Non-pigmented ciliary epithelial cell (primary cell): ENCODE results near the gene FOXL3.
"Not testable (repeated sequence)": the region's sequence is repeated elsewhere in the genome, so short reads cannot be mapped to it uniquely, and the experiment has no call there.

ENCODE experiments used
- DNase-seq: peaks from one replicate; pipeline ENCODE4 v3.0.0-alpha.2; 2010; ENCODE audit warnings: low read depth

The FOXL3 gene

DNA sequence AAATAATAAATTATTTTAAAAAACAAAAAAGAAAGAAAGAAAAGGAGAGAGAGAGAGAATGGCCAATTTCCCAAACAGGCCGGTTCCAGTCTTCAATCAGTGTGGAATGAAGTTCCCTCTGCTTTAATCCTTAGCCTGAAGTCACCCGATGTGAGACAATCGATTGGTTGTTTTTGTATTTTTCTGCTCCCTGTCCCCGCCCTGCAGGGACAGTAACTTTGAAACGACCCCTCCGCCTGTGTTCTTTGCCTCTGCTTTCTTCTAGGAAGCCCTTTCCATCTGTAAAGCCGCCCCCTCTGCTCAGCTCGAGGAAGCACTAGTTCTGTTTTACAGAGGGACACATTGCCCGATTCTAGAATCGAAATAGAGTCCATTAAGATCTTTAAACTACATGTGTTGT is 33.4 kb downstream of the FOXL3 start:
- no peak for DNase-seq

DNA sequence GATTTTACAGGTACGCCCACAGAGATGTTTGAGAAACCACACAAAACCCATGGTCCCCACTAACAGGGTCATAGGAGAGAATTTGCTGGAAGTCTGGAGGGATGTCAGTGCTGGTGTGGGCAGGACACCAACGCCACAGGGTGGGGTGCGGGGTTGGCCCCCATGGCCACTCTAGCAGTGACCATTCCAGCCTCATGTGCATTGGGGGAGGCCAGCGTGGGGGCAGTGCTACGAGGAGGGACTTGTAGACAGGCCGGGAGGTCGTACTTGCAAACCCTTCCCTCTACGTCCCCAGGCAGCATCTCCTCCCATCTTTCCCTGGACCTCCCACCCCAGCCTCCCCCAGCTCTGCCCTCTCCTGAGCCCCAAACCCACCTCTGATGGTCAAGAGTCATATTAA is 34.0 kb downstream of the FOXL3 start:
- DNase-seq, result no peak

DNA sequence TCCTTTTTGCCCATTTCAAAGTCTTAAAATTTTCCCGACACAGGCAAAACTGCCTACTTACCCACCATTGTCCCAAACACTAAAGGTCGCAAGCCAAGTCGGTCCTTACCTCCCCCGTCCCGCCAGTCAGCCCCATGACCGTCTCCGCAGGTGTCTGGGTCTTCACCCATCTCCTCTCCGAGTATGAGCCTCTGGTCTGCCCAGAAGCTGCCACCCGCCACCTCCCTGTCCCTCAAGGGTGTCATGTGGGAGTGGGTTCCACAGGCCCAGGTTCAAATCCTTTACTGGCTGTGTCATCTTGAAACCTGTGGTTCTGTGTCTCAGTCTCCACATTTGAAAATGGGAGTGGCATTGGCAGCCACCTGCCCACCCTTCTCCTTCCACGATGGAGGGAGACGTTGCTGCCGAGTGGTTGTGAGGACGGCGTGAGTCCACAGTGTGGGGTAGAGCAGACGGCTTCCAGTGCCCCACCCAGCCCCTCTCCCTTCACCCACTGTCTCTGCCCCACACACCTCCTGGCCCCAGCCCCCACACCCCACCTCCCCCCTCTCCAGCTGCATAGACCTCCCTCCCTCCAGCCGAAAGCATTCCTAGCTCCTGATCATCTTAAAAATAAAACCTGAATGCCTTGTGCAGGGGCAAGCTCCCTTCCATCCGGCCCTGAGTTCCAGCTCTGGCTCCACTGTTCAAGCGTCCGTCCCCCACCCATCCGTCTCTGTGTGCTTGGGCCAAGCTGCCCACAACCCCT is 35.3 kb downstream of the FOXL3 start:
- DNase-seq, result no peak

DNA sequence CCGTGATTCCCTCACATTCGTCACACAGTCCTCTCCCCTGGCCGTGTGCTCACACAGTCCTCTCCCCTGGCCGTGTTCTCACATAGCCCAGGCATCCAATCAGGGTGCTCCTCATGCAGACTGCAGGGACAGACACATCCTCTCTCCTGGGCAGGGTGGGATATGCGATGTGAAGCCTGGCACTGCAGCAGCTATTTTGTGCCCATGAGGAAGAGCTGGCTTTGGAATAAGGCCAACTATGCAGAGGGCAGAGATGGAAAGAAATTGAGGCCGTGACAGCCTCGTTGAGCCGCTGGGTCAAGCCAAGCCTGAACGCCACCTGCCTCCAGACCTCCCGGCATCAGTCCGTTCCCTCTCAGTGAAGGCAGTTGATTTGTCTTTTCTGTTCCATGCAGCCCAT is 35.8 kb downstream of the FOXL3 start:
- DNase-seq, result no peak

DNA sequence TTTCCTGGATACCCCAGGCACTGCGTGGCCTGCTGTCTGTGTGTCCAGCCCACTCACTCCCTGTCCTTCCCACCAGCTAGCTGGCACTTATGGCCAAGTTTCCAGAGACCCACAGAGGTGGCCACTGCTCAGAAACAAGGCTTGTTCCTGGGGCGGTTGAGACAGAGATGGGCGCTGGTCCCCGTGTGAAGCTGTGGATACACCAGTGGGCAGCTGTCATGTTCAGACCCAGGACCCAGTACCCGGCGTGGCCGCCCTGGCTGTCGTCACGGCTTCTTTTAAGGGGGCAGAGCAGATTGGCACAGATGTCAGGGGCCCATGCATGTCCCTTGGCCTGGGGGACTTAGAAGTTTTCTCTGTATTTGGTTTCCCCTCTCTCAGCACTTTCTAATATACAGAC is 36.3 kb downstream of the FOXL3 start:
- no peak for DNase-seq

DNA sequence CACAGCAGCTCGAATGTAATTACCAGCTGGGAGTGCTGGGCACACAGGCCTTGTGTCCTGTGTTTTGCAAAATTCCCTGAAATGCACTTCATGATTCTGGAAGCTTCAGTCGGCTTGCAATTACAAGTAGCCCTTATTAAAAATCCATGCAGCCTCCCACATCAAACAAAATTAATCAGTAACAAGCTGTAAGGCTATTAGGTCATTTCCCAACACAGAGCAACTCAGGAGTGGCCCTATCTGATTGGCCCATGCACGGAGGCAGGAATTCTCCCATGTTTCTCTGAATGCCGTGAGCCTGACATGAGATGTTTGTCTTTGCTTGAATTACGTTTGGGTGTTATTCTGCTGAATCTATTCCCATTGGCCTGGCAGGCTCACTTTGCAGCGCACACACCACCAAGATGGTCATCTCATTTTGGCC is 36.9 kb downstream of the FOXL3 start:
- DNase-seq, result peak; percentile 8

DNA sequence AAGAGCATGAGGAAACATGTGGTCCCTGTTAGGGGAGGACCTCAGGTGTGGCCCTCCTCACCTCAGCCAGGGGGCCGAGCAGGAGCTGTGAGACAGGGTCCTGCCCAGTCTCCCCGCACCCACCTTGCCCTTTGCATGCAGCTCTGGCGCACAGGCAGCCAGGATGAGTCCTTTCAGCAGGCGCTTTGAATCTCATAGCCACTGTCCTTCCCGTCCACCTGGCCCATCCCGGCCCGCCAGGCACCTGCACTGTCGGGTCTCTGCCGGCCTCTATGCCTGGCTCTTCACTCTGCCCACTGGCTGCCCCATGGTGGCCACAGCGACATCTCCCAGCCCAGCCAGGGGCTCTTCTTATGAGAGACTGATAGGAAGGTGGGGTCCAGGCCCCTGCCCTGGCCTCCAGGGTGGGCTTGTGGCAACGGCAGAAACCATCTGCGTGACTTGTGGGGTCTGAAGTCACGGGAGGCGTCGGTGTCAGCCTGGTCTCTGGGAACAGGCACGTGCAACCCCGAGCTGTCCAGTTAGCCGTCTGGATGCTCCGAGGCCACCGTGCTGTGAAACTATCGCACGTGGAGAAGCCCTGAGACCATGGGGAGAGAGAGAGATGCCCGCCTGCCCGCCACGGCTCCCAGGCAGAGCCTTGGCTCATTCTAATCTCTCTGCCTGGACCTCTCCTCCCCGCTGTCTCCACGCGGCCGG is 37.4 kb downstream of the FOXL3 start:
- DNase-seq, result no peak

DNA sequence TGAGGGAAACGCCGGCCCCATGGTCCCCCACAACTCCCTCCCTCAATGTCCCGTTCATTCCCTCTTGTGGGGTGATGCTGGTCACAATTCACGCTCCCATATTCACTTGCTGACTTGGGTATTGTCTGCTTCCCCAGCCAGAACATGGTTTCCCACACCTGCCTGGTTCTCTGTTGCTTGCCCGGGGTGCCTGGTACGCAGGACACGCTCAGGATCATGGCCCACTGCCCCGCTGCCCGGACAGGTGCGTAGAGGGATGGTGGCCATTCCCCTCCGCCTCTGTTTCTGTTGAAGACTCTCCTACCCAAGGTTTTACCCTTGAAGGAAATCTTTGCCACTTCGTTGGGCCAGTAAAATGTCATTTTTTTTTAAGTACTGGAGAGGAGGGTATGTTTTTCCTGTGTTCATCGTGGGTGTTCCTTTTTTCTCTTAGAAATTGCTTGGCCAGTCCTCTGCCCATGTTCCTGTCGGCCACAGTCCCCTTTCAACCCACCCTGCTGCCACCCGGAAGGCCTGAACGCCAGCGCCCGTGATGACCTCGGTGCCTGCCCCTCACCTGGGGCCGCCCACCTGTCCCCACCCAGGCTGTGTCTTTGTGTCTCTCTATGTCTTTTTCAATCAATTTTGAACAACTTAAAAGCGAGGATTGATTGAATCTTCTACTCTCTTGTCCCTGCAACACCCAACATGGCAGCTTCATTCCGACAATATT is 38.2 kb downstream of the FOXL3 start:
- DNase-seq, result no peak

DNA sequence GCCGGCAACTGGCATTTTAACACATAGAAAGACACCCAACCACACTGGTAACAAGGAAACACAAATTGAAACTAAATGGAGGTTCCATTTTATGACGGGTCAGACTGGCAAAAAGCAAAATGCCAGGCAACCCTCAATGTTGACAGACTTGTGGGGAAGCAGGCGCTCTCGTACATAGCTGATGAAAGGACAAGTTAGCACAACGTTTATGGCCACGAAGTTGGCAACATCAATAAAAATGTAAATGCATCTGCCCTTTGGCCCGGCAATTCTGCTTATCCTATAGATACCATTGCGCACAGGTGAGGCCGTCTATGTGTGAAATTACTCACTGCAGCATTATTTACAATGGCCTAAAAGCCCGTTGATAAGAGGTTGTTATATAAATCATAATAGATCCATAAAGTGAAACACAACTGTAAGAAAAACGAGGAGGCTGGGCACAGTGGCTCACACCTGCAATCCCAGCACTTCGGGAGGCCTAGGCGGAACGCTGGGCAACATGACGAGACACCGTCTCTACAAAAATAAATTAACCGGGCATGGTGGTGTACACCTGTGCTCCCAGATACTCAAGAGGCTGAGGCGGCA is 39.8 kb downstream of the FOXL3 start:
- no peak for DNase-seq

DNA sequence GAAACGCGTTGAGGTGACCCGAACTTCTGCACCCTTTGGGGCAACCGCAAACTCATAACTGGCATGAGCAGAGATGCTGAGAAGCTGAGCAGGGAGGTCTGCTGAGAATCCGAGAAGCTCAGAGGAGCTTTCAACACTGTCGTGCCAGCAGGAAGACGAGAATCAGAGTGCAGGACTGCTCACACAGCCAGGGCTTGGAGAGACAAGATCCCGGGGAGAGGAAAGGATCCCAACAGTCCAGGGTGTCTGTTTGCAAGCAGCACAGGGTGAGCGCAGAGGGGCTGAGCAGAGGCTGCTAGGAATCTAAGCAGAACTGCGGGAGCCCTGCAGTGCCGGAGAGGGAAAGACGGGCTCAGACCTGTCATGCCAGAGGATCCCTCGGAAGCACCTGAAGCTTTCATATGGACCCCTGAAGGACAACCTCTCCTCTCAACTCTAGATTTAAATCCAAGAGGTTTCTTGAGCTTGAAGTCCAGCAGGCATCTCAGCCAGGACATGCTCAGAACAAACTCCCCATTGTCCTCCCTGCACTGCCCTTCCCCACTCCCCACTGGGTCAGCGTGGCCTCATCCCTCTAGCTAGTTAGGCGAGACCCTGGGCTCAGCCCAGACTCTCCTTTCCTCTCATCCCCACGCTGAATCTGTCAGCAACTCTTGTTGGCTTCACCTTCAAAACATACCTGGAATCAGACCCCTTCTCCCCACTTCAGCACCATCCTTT is 40.7 kb downstream of the FOXL3 start:
- no peak for DNase-seq

DNA sequence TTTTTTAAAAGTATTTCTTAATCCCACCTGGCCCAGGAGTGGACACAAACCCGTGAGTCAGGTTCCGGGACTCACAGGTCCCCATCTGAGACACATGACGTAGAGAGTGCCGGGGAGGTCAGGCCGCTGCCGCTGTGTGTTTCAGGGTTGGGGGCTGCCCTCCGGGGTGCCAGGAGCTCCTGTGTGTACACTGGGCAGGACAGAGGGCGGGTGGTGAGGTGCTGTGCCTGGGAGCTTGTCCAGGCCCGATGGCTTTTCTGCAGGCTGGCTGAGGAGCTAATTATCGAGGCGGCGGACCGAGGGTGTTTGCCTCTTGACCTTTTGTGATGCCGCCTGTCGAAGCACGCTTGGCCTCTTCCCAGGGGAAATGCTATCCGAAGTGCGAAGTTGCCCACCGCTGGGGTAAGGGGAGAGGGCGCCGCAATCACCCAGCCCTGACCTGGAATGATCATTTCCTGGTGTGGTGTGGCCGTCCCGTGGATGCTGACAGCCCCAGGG is 42.1 kb downstream of the FOXL3 start:
- no peak for DNase-seq

DNA sequence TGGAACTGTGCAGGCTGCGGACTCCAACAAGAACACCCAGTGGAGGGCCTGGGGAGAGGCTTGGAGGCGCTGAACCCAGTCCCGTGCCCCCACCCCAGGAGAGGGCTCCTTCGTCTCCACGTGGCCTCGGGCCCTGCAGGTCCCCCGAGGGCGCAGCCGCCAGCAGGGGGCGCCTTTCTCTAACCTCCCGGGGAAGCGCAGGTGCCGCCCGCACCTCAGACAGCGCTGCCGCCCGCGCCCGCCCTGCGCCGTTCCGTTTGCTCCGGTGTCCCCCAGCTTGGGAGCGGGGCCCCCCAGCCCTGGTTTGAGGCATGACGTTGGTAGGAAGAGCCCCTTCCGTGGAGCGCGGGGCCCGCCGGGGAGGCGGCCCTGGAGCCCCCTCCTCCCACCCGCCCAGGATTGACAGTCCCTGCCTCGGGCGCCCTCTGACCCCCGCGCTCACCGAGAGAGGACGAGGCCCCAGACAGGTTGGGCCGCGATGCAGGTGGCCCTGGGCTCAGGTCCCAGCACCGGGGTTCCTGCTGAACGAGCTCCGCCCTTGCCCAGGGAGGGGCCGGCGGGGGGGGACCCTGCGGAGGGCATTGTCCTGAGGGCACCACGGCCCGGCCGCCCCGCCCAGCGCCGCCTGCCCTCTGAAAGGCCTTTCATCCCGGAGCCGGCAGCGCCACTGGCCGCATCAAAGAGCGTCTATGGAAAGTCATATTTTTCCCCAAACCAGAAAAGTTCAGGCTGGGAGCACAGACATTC is 42.8 kb downstream of the FOXL3 start:
- DNase-seq, result no peak

DNA sequence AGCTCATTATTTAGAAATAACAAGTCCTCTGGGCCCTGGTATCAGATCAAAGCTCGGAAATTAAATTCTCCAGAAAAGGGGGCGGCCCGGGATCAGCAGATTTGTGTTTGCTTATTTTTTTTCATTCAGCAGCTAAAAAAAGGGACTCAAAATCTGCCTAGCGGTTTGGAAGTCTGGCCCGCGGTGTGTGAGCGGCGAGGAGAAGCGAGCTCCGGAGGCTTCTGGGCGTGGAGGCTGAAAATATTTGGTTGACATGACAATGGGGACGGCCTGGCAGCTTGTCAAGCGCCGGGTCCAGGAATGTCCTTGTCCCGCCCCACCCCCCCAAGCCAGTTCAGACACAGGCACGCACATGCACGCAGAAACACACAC is 43.4 kb downstream of the FOXL3 start:
- no peak for DNase-seq

DNA sequence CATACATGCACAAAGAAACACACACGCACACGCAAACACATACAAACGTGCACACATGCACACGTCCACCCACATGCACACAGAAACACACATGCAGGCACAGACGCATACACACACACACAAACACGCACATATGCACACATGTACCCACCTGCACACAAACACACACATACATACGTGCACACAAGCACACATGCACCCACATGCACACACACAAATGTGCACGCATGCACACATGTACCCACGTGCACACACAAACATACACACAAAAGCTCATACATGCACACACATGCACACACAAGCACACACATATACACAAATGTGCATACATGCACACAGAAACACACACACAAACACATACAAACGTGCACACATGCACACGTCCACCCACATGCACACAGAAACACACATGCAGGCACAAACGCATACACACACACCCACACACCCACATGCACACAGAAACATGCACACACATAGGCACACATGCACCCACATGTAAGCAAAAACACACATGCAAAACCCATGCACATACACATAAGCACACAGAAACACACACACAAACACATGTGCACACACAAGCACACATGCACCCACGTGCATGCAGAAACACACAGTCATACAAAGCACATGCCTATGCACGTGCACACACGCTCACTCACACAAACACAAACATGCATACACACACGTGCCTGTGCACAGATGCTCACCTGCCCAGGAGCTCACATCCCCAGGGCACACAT is 44.8 kb downstream of the FOXL3 start:
- no peak for DNase-seq

DNA sequence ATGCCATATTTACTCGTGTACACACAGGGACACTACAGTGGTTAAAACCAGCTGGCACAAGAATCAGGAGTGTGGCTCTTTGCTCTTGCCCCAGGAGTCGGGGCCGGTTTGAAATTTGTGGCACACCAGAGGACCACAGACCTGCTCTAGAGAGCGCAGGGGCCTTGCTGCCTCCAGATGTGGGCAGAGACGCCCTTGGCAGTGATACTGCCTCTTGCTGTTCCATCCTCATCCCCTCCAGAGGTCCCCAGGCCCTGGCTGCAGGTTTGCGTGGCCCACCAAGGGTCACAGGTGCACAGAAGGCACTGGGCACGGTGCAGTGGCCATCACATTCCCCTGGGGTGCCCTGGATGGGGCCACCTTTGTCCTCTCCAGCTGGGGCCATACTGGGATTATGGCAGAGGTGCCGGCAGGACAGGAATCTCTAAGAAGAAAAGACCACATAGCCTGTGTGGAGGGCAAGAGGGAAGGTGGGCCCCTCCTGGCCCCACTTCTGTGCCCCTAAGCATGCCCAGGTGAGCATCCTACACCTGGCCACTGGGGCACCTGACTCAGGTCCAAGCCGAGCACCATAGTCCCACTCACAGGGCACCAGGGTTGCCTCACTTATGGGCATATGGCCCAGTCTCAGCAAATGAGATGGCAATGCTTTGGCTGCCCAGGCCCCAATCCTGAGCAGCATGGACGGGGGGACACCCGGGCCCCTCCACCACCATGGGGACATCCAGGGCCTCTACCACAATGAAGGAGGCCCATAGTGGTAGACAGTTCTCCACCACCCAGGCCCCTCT is 45.6 kb downstream of the FOXL3 start:
- DNase-seq, result no peak

DNA sequence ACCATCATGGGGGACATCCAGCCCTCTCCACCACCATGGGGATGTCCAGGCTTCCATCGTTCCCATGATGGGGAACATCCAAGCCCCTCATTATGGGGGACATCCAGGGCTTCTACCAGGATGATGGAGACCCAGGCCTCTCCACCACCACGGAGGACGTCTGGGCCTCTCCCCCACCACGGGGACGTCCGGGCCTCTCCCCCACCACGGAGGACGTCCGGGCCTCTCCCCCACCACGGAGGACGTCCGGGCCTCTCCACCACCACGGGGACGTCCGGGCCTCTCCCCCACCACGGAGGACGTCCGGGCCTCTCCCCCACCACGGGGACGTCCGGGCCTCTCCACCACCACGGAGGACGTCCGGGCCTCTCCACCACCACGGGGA is 46.2 kb downstream of the FOXL3 start:
- DNase-seq, result not testable (repeated sequence)

DNA sequence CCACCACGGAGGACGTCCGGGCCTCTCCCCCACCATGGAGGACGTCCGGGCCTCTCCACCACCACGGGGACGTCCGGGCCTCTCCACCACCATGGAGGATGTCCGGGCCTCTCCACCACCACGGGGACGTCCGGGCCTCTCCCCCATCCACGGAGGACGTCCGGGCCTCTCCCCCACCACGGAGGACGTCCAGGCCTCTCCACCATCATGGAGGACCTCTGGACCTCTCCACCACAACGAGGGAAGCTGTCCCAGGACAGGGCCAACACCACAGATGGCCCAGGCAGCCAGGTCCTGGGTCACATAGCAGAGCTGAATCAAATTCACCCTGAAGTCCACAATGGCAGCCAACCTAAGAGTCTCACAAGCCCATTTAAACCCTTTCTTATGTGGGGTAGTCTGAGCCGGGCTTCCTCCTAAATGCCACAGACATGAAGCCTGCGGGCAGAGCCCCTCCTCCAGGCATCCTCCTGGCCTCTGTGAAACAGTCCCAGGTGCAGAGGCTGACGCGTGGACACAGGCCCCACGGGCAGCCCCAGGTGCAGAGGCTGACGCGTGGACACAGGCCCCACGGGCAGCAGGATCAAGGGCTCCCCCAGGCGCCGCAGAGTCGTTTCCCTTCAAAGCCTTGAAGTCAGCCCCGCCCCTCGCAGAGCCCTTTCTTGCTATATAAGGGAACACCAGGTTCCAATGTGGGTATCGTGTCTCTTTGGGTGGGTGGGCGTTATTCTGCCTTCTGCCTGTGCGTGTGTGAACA is 47.0 kb downstream of the FOXL3 start:
- DNase-seq, result no peak

DNA sequence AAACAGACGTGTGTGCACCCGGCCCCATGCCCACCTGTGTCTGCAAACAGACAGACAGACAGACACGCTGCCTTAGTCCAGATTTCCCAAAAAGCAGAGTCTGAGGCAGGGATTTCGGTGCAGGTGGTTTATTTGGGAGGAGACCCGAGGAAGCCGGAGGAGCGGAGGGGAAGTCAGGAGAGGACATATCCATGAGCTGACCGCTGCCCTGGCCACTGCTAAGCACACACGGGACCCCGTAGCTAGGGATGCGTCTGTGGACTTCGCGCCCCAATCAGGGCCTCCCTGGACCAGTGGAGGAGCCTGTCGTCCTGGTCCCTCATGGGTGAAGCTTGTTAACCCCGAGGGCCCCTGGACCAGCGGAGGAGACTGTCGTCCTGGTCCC is 47.6 kb downstream of the FOXL3 start:
- DNase-seq, result no peak
